K562 (cell line): ENCODE measurements around the gene CMSS1. TPM values are rescaled to one million over a fixed set of nuclear protein-coding genes. Genes with fewer than 3 reads are reported as not detected.

ENCODE experiments used
- ARID1B ChIP-seq: fragments of 450-650 bp; IDR thresholded peaks from 2 replicates; pipeline ENCODE4 v1.6.1; 2016; ENCODE audit warnings: antibody characterized with exemption, mild to moderate bottlenecking, inconsistent platforms
- BRD4 ChIP-seq: fragments of 200-600 bp; sonication (generic); IDR thresholded peaks from 2 replicates; pipeline ENCODE4 v1.6.1; 2017; ENCODE audit warnings: inconsistent platforms
- CHD2 ChIP-seq: IDR thresholded peaks from 2 replicates; pipeline ENCODE4 v1.6.1; 2011; ENCODE audit warnings: low read depth, low read length
- CXXC5 ChIP-seq: fragments of 250-450 bp; sonication (Bioruptor Pico); IDR thresholded peaks from 2 replicates; pipeline ENCODE4 v1.8.0; 2022; ENCODE audit warnings: inconsistent platforms, mild to moderate bottlenecking, moderate library complexity
- E2F8 ChIP-seq: fragments of 450-650 bp; IDR thresholded peaks from 2 replicates; pipeline ENCODE4 v1.7.1; 2018; ENCODE audit warnings: mild to moderate bottlenecking, low read depth; ENCODE audit not compliant: partially characterized antibody
- EGR1 ChIP-seq: fragments of 450-650 bp; conservative IDR thresholded peaks from 2 replicates; pipeline ENCODE4 v1.6.1; 2017; ENCODE audit warnings: mild to moderate bottlenecking
- ELF1 ChIP-seq: fragments of 200-800 bp; sonication (Bioruptor generic); IDR thresholded peaks from 2 replicates; pipeline ENCODE4 v1.6.1; 2016; ENCODE audit warnings: missing genetic modification characterization, missing compliant biosample characterization
- FOXK2 ChIP-seq, 2 experiments: fragments of 450-650 bp; IDR thresholded peaks in 1 of 2; conservative IDR thresholded peaks in 1 of 2; 2 replicates each; pipeline ENCODE4 v1.6.1; 2016; ENCODE audit warnings: low read depth in 2 of 2, mild to moderate bottlenecking in 1 of 2
- JUN ChIP-seq, 2 experiments: sonication (generic) in 1 of 2; formaldehyde crosslinking in 1 of 2; IDR thresholded peaks; 2 replicates each; pipeline versions ENCODE4 v1.6.1 to v1.8.0; 2012 to 2022; ENCODE audit warnings: borderline replicate concordance in 2 of 2, mild to moderate bottlenecking in 2 of 2, improper control_type of control experiment in 1 of 2, low read depth in 1 of 2, low read length in 1 of 2, missing genetic modification reagents in 1 of 2
- MYC ChIP-seq, 2 experiments: fragments of 250-450 bp in 1 of 2; sonication (Bioruptor Pico) in 1 of 2; IDR thresholded peaks; 2 replicates each; pipeline versions ENCODE4 v1.5.1 to v1.6.1; 2012 to 2021; ENCODE audit warnings: low read depth in 2 of 2, borderline replicate concordance in 1 of 2, improper control_type of control experiment in 1 of 2, low read length in 1 of 2, mild to moderate bottlenecking in 1 of 2, moderate library complexity in 1 of 2
- NR1H2 ChIP-seq: sonication (generic); formaldehyde crosslinking; IDR thresholded peaks from 2 replicates; pipeline ENCODE4 v1.4.0; 2020; ENCODE audit warnings: mild to moderate bottlenecking, missing genetic modification reagents
- POLR2AphosphoS5 ChIP-seq: IDR thresholded peaks from 2 replicates; pipeline ENCODE4 v1.6.1; 2011; ENCODE audit warnings: mild to moderate bottlenecking, low read depth, low read length, moderate library complexity; ENCODE audit not compliant: control insufficient read depth, insufficient read depth
- SOX6 ChIP-seq: fragments of 450-650 bp; IDR thresholded peaks from 2 replicates; pipeline ENCODE4 v1.6.1; 2014; ENCODE audit warnings: mild to moderate bottlenecking
- SRSF7 ChIP-seq: fragments of 200-400 bp; formaldehyde crosslinking; optimal IDR thresholded peaks from 2 replicates; pipeline ENCODE3; 2017; ENCODE audit warnings: mild to moderate bottlenecking, low read depth, low read length
- ZNF23 ChIP-seq: fragments of 250-450 bp; sonication (Bioruptor Pico); IDR thresholded peaks from 2 replicates; pipeline ENCODE4 v1.4.0; 2020; ENCODE audit warnings: mild to moderate bottlenecking
- ZNF408 ChIP-seq: fragments of 250-450 bp; sonication (Bioruptor Pico); IDR thresholded peaks from 2 replicates; pipeline ENCODE4 v1.4.0; 2020; ENCODE audit warnings: low read depth, mild to moderate bottlenecking, moderate library complexity
- ZNF77 ChIP-seq: fragments of 250-450 bp; sonication (Bioruptor Pico); IDR thresholded peaks from 2 replicates; pipeline ENCODE4 v1.5.0; 2020
- ZNF830 ChIP-seq: fragments of 250-450 bp; sonication (Bioruptor Pico); IDR thresholded peaks from 2 replicates; pipeline ENCODE4 v1.5.0; 2021; ENCODE audit warnings: mild to moderate bottlenecking
- polyA plus RNA-seq, 8 experiments: library from polyadenylated mRNA; depleted of rRNA in 4 of 8; stranded (reverse) in 5 of 8; unstranded in 3 of 8; fragments of >200 nt; fragmentation: Nextera tagmentation in 2 of 8; fragmentation: Illumina TruSeq in 1 of 8; extraction: Ambion mirVana in 2 of 8; extraction: Trizol in 1 of 8; gene quantifications; 2 replicates each; pipeline versions ENCODE4 v1.2.1 to v1.2.3, GENCODE V29; 2011 to 2014; ENCODE audit warnings: inconsistent platforms in 1 of 8, missing spikeins in 1 of 8
- total RNA-seq, 7 experiments: library from RNA; depleted of rRNA in 6 of 7; stranded (reverse); fragments of >200 nt in 6 of 7; fragmentation: Illumina TruSeq in 2 of 7; extraction: Trizol in 2 of 7; gene quantifications; 2 replicates each; pipeline versions ENCODE4 v1.2.1 to v1.2.3, GENCODE V29; 2011 to 2021; ENCODE audit warnings: low replicate concordance in 1 of 7
- TF ChIP-seq, protein P1 (sequence below): IDR thresholded peaks from 3 replicates; pipeline ENCODE4 v1.6.1; 2011; ENCODE audit warnings: borderline replicate concordance, mild to moderate bottlenecking; ENCODE audit not compliant: insufficient read length, insufficient read depth
- TF ChIP-seq, protein P2 (sequence below): fragments of 250-450 bp; sonication (Bioruptor Pico); IDR thresholded peaks from 2 replicates; pipeline ENCODE4 v1.4.0; 2020

CMSS1 gene
- total and polyA plus RNA-seq, 9 of the 15 experiments (the other 6 are each of a cell fraction or from before 2014, with no cell fraction given) = 46.9 to 109 (median 72.3) TPM

DNA sequence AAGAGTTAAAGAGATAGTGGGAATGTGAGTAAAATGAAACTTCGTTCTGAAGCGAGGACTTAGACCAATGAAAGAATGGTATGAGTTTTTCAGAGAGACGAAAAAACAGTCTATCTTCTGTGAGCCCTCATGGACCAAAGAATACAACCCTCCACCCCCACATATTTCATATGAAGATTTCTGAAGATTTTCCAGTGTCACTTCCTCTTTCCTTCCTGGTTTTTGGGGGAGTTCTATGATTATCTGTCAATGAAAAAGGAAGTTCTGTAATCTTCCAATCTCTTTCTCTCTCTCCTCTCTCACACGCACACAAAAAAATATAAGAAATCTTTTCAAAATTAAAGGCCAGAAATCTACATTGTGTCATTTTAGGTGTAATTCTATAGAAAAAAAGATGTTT lies 27.7 kb downstream of the CMSS1 start (continued):
- TF ChIP-seq, protein P1, sequence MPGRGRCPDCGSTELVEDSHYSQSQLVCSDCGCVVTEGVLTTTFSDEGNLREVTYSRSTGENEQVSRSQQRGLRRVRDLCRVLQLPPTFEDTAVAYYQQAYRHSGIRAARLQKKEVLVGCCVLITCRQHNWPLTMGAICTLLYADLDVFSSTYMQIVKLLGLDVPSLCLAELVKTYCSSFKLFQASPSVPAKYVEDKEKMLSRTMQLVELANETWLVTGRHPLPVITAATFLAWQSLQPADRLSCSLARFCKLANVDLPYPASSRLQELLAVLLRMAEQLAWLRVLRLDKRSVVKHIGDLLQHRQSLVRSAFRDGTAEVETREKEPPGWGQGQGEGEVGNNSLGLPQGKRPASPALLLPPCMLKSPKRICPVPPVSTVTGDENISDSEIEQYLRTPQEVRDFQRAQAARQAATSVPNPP = no peak
- TF ChIP-seq POLR2AphosphoS5 = no peak
- TF ChIP-seq CHD2 = no peak
- no peak for TF ChIP-seq ZNF408 (CRISPR knock-in tag)
- TF ChIP-seq SRSF7 = no peak
- TF ChIP-seq ARID1B = 0 out of 2 replicates have a peak, but pooled peaks have one; percentile 15
- no peak for TF ChIP-seq ZNF77
- TF ChIP-seq EGR1 = 0 out of 2 replicates have a peak, but pooled peaks have one; percentile 24
- TF ChIP-seq BRD4 = no peak
- peak; percentile 28; the same call in 1 of the 2 replicates for TF ChIP-seq ELF1 (tag)
- no peak for TF ChIP-seq NR1H2 (CRISPR knock-in tag)
- TF ChIP-seq MYC (IDR thresholded peaks at IDR 0.05; ENCODE audit: low read depth, low read length) = no peak
- no peak for TF ChIP-seq MYC (CRISPR knock-in tag; IDR thresholded peaks at IDR 0.05; ENCODE audit: borderline replicate concordance, low read depth)
- peak; percentile 23; the same call in 1 of the 2 replicates for TF ChIP-seq SOX6
- TF ChIP-seq, protein P2, sequence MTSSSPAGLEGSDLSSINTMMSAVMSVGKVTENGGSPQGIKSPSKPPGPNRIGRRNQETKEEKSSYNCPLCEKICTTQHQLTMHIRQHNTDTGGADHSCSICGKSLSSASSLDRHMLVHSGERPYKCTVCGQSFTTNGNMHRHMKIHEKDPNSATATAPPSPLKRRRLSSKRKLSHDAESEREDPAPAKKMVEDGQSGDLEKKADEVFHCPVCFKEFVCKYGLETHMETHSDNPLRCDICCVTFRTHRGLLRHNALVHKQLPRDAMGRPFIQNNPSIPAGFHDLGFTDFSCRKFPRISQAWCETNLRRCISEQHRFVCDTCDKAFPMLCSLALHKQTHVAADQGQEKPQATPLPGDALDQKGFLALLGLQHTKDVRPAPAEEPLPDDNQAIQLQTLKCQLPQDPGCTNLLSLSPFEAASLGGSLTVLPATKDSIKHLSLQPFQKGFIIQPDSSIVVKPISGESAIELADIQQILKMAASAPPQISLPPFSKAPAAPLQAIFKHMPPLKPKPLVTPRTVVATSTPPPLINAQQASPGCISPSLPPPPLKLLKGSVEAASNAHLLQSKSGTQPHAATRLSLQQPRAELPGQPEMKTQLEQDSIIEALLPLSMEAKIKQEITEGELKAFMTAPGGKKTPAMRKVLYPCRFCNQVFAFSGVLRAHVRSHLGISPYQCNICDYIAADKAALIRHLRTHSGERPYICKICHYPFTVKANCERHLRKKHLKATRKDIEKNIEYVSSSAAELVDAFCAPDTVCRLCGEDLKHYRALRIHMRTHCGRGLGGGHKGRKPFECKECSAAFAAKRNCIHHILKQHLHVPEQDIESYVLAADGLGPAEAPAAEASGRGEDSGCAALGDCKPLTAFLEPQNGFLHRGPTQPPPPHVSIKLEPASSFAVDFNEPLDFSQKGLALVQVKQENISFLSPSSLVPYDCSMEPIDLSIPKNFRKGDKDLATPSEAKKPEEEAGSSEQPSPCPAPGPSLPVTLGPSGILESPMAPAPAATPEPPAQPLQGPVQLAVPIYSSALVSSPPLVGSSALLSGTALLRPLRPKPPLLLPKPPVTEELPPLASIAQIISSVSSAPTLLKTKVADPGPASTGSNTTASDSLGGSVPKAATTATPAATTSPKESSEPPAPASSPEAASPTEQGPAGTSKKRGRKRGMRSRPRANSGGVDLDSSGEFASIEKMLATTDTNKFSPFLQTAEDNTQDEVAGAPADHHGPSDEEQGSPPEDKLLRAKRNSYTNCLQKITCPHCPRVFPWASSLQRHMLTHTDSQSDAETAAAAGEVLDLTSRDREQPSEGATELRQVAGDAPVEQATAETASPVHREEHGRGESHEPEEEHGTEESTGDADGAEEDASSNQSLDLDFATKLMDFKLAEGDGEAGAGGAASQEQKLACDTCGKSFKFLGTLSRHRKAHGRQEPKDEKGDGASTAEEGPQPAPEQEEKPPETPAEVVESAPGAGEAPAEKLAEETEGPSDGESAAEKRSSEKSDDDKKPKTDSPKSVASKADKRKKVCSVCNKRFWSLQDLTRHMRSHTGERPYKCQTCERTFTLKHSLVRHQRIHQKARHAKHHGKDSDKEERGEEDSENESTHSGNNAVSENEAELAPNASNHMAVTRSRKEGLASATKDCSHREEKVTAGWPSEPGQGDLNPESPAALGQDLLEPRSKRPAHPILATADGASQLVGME (CRISPR knock-in tag) = no peak
- no peak for TF ChIP-seq ZNF23 (CRISPR knock-in tag)
- no peak for TF ChIP-seq JUN (IDR thresholded peaks at IDR 0.05; ENCODE audit: borderline replicate concordance, low read depth, low read length)
- TF ChIP-seq JUN (CRISPR knock-in tag; IDR thresholded peaks at IDR 0.05; ENCODE audit: borderline replicate concordance) = no peak
- no peak for TF ChIP-seq E2F8
- no peak for TF ChIP-seq FOXK2 (conservative IDR thresholded peaks at IDR 0.05 in 1 of 2, IDR thresholded peaks at IDR 0.05 in 1 of 2; ENCODE audit: low read depth in 2 of 2)
- no peak for TF ChIP-seq CXXC5 (CRISPR knock-in tag)
- no peak for TF ChIP-seq ZNF830
